ENCODE measurements around the gene MAP3K12. TPM values are rescaled to one million over a fixed set of nuclear protein-coding genes. Genes with fewer than 3 reads are reported as not detected.

MAP3K12 gene
- total and polyA plus RNA-seq, 2 of the 8 experiments (the other 6 are each of a cell fraction or from before 2014, with no cell fraction given): 23.4 to 42.7 TPM

GRCh38 chr12:53513712-53514410 is 14.6 kb upstream of the MAP3K12 start:
- no peak overlapping the region for H2AFZ ChIP-seq (ENCODE audit: low read length)
- no peak overlapping the region for H4K91ac ChIP-seq (replicated peaks; ENCODE audit: insufficient read length, low read length)
- ChIA-PET CTCF (ENCODE audit: partially characterized antibody) (interaction anchor here (1.6 to 9.8 kb wide), 3 partner anchors 34 to 193 kb away, joined by 7 to 105 read pairs (median 7); partner anchors contain the start of gene AAAS), POLR2A (ENCODE audit: partially characterized antibody) (interaction anchor here (3.7 to 67.0 kb wide), 3 partner anchors 8 to 46 kb away, joined by 10 to 3397 read pairs (median 59); partner anchors contain the start of genes MAP3K12, PCBP2, PRR13 and TARBP2)
- H3K79me2 ChIP-seq (ENCODE audit: control insufficient read depth in 1 of 2, insufficient read depth in 2 of 2, low read length in 2 of 2): no peaks in the 10 kb centered on the region
- no peak overlapping the region for H4K5ac ChIP-seq (ENCODE audit: insufficient read length, low read depth, low read length)
- no peak overlapping the region for H3K27ac ChIP-seq (ENCODE audit: low read depth, low read length)
- FAIRE-seq: no peak
- H4K8ac ChIP-seq (ENCODE audit: extremely low read depth, insufficient read depth, low read length): no peak overlapping the region
- peaks cover 0 to 6% (median 2%) of the 10 kb centered on the region in 4 experiments; a peak in 5 of 8 replicates for H3K36me3 ChIP-seq (ENCODE audit: control insufficient read depth in 2 of 4, insufficient read depth in 4 of 4, low read length in 3 of 4)
- no peak overlapping the region for H3K56ac ChIP-seq (replicated peaks; ENCODE audit: insufficient read length, low read depth, low read length)
- H3K9me3 ChIP-seq (ENCODE audit: insufficient read depth in 2 of 2, low read depth in 1 of 2, low read length in 1 of 2): no peaks in the 10 kb centered on the region
- H4K20me1 ChIP-seq (replicated peaks in 1 of 2; ENCODE audit: control insufficient read depth in 1 of 2, insufficient read depth in 2 of 2, low read length in 2 of 2): no peaks in the 10 kb centered on the region
- H3K23ac ChIP-seq (ENCODE audit: insufficient read length): no peak overlapping the region
- H2BK12ac ChIP-seq (ENCODE audit: low read depth, low read length): no peak overlapping the region
- no peak overlapping the region for H2AK5ac ChIP-seq (ENCODE audit: low read depth, low read length)
- H3K27me3 ChIP-seq (replicated peaks in 1 of 4; ENCODE audit: control insufficient read depth in 3 of 4, extremely low read depth in 1 of 4, insufficient read depth in 3 of 4, low read length in 3 of 4): no peaks in the 10 kb centered on the region
- no peak overlapping the region for H3K18ac ChIP-seq (ENCODE audit: extremely low read depth, low read length)
- no peak overlapping the region for H3K4me3 ChIP-seq (ENCODE audit: extremely low read depth in 1 of 4, insufficient read depth in 2 of 4, low read depth in 3 of 4, low read length in 4 of 4)
- no peak overlapping the region for H2BK120ac ChIP-seq (replicated peaks; ENCODE audit: low read depth, low read length)
- no peak overlapping the region for H3K4ac ChIP-seq (replicated peaks; ENCODE audit: insufficient read length, low read depth, low read length)
- no peak overlapping the region for H2BK20ac ChIP-seq (ENCODE audit: low read length)
- 87% methylated on average over 6 of the region's 6 CpGs; no CpG with 5 or more reads in 1 of the 2 experiments for WGBS, 2 experiments (ENCODE audit: extremely low coverage in 1 of 2, insufficient coverage in 1 of 2, insufficient read length in 1 of 2, insufficient replicate concordance in 2 of 2, low coverage in 1 of 2, low lambda C conversion rate in 2 of 2, missing lambda C conversion rate in 1 of 2)
- no peak overlapping the region for H3K4me2 ChIP-seq (ENCODE audit: insufficient read depth in 1 of 2, low read depth in 2 of 2, low read length in 2 of 2)
- H3K9ac ChIP-seq (replicated peaks in 1 of 4; ENCODE audit: extremely low read depth in 1 of 4, low read depth in 3 of 4, low read length in 3 of 4): no peak overlapping the region
- H3K4me1 ChIP-seq (replicated peaks in 1 of 4; ENCODE audit: control insufficient read depth in 3 of 4, insufficient read depth in 4 of 4, low read length in 3 of 4): peaks cover 0 to 3% (median 0%) of the 10 kb centered on the region in 4 experiments; a peak in 1 of 7 replicates
- no peak overlapping the region for H2BK15ac ChIP-seq (ENCODE audit: low read length)
- no peaks in the 10 kb centered on the region for H3K79me1 ChIP-seq (ENCODE audit: low read depth, low read length)
- H3K23me2 ChIP-seq (ENCODE audit: low read depth, low read length): no peaks in the 10 kb centered on the region
- H3K14ac ChIP-seq (ENCODE audit: insufficient read length): no peak overlapping the region
- DNase-seq (ENCODE audit: low read depth in 1 of 2, low spot score in 2 of 2): no peak
- no peak overlapping the region for H2BK5ac ChIP-seq (ENCODE audit: low read depth, low read length)
- no peak for TF ChIP-seq GTF2F1 (IDR thresholded peaks at IDR 0.05; ENCODE audit: borderline replicate concordance, low read depth, low read length)
- no peak for TF ChIP-seq RBBP5 (IDR thresholded peaks at IDR 0.05; ENCODE audit: borderline replicate concordance, low read depth, low read length)
- no peak for TF ChIP-seq CTBP2 (IDR thresholded peaks at IDR 0.05; ENCODE audit: borderline replicate concordance, insufficient read depth, insufficient read length, low read length)
- TF ChIP-seq RAD21 (IDR thresholded peaks at IDR 0.05 in 1 of 2, conservative IDR thresholded peaks at IDR 0.05 in 1 of 2; ENCODE audit: low read depth in 2 of 2, low read length in 2 of 2): no peak
- TF ChIP-seq RFX5 (IDR thresholded peaks at IDR 0.05; ENCODE audit: borderline replicate concordance, low read depth, low read length): no peak
- no peak for TF ChIP-seq EGR1 (IDR thresholded peaks at IDR 0.05; ENCODE audit: borderline replicate concordance, low read depth, low read length)
- no peak for TF ChIP-seq CBX8 (IDR thresholded peaks at IDR 0.05; ENCODE audit: borderline replicate concordance, low read depth, low read length)
- TF ChIP-seq EZH2 (IDR thresholded peaks at IDR 0.05; ENCODE audit: low read depth, low read length, severe bottlenecking): no peak
- TF ChIP-seq TCF12 (IDR thresholded peaks at IDR 0.05; ENCODE audit: low read depth, low read length): no peak
- TF ChIP-seq TAF1 (IDR thresholded peaks at IDR 0.05; ENCODE audit: low read depth, low read length): no peak
- TF ChIP-seq SIN3A (conservative IDR thresholded peaks at IDR 0.05 in 1 of 2, IDR thresholded peaks at IDR 0.05 in 1 of 2; ENCODE audit: low read depth in 1 of 2, low read length in 2 of 2): no peak
